IMR-90 (cell line): ENCODE data around the gene TSEN15. TPM values are rescaled to one million over a fixed set of nuclear protein-coding genes. Genes with fewer than 3 reads are reported as not detected.

ENCODE experiments used
- ATAC-seq: fragments of 200-7000 bp; cut with Tn5 transposase; 2 replicates; pipeline ENCODE4 v1.9.1; 2020; ENCODE audit warnings: low read depth, mild to moderate bottlenecking, moderate library complexity
- BruUV-seq: library from RNA; stranded (reverse); fragments of 400-500 nt; replicated peaks from 2 replicates; lab custom pipeline; 2021; lab: Mats Ljungman, UMichigan
- CTCF ChIA-PET: fragments of 300-600 bp; formaldehyde crosslinking; extraction: SDS; loops from one replicate; lab custom pipeline; 2021; ENCODE audit warnings: antibody characterized with exemption; lab: Yijun Ruan, JAX
- POLR2A ChIA-PET: fragments of 300-600 bp; sonication (Branson Sonifier 250); formaldehyde crosslinking; loops from one replicate; lab custom pipeline; 2022; ENCODE audit warnings: antibody characterized with exemption; ENCODE audit not compliant: unreplicated experiment; lab: Charles Lee
- DNase-seq: peaks from one replicate; pipeline ENCODE4 v3.0.0; 2013
- H2AFZ ChIP-seq: replicated peaks from 2 replicates; pipeline ENCODE3; 2013; ENCODE audit warnings: low read length, mild to moderate bottlenecking; ENCODE audit not compliant: poor library complexity
- H2AK5ac ChIP-seq: 2 replicates; pipeline ENCODE4 v1.6.1; 2013; ENCODE audit warnings: low read depth, low read length, inconsistent platforms
- H2AK9ac ChIP-seq: replicated peaks from 2 replicates; pipeline ENCODE3; 2013; ENCODE audit warnings: mild to moderate bottlenecking, low read depth, low read length, moderate library complexity; ENCODE audit not compliant: poor library complexity
- H2BK120ac ChIP-seq: 2 replicates; pipeline ENCODE4 v1.6.1; 2013; ENCODE audit warnings: low read depth, low read length, inconsistent platforms
- H2BK15ac ChIP-seq: 3 replicates; pipeline ENCODE4 v1.6.1; 2013; ENCODE audit warnings: low read depth, low read length, inconsistent platforms
- H2BK20ac ChIP-seq: 2 replicates; pipeline ENCODE4 v1.6.1; 2013; ENCODE audit warnings: low read depth, mild to moderate bottlenecking, inconsistent platforms, low read length, moderate library complexity
- H2BK5ac ChIP-seq: 2 replicates; pipeline ENCODE4 v1.6.1; 2013; ENCODE audit warnings: mild to moderate bottlenecking, low read depth, low read length, inconsistent platforms; ENCODE audit not compliant: poor library complexity, severe bottlenecking
- H3K14ac ChIP-seq: replicated peaks from 2 replicates; pipeline ENCODE4 v1.6.1; 2013; ENCODE audit warnings: low read depth, low read length, inconsistent platforms
- H3K18ac ChIP-seq: 2 replicates; pipeline ENCODE4 v1.6.1; 2013; ENCODE audit warnings: low read depth, low read length, control low read depth
- H3K23ac ChIP-seq: 2 replicates; pipeline ENCODE4 v1.6.1; 2013; ENCODE audit warnings: low read depth, low read length, inconsistent platforms
- H3K27ac ChIP-seq: 2 replicates; pipeline ENCODE4 v1.5.1; 2013; ENCODE audit warnings: mild to moderate bottlenecking, control low read depth, low read length; ENCODE audit not compliant: insufficient read depth
- H3K27me3 ChIP-seq: 2 replicates; pipeline ENCODE4 v1.6.1; 2013; ENCODE audit warnings: low read length; ENCODE audit not compliant: control insufficient read depth, insufficient read depth
- H3K36me3 ChIP-seq: 2 replicates; pipeline ENCODE4 v1.6.1; 2013; ENCODE audit warnings: low read length, mixed read lengths; ENCODE audit not compliant: control insufficient read depth, insufficient read depth
- H3K4ac ChIP-seq: 2 replicates; pipeline ENCODE4 v1.6.1; 2013; ENCODE audit warnings: low read depth, low read length, inconsistent platforms
- H3K4me1 ChIP-seq: 2 replicates; pipeline ENCODE4 v1.6.1; 2013; ENCODE audit warnings: low read length, mixed read lengths; ENCODE audit not compliant: control insufficient read depth, insufficient read depth
- H3K4me2 ChIP-seq: 2 replicates; pipeline ENCODE4 v1.6.1; 2013; ENCODE audit warnings: low read depth, mild to moderate bottlenecking, control low read depth, low read length, moderate library complexity
- H3K4me3 ChIP-seq: 2 replicates; pipeline ENCODE4 v1.5.1; 2013; ENCODE audit warnings: low read depth, mild to moderate bottlenecking, control low read depth, low read length, moderate library complexity; ENCODE audit not compliant: insufficient read depth
- H3K56ac ChIP-seq: 2 replicates; pipeline ENCODE4 v1.6.1; 2013; ENCODE audit warnings: low read length, inconsistent platforms; ENCODE audit not compliant: insufficient read depth; ENCODE audit errors: extremely low read depth
- H3K79me1 ChIP-seq, 2 experiments: 2 replicates each; pipeline ENCODE4 v1.6.1; 2013; ENCODE audit warnings: low read length in 2 of 2, inconsistent platforms in 1 of 2, low read depth in 1 of 2
- H3K9ac ChIP-seq: 2 replicates; pipeline ENCODE4 v1.6.1; 2013; ENCODE audit warnings: low read depth, low read length, control low read depth
- H3K9me1 ChIP-seq: 2 replicates; pipeline ENCODE4 v1.6.1; 2013; ENCODE audit warnings: low read length, inconsistent platforms; ENCODE audit not compliant: insufficient read depth
- H3K9me3 ChIP-seq: 2 replicates; pipeline ENCODE4 v1.6.1; 2013; ENCODE audit warnings: low read length; ENCODE audit not compliant: control insufficient read depth, insufficient read depth
- H4K20me1 ChIP-seq: 2 replicates; pipeline ENCODE4 v1.6.1; 2013; ENCODE audit warnings: low read length, inconsistent platforms; ENCODE audit not compliant: insufficient read depth
- H4K5ac ChIP-seq: 2 replicates; pipeline ENCODE4 v1.6.1; 2013; ENCODE audit warnings: mild to moderate bottlenecking, low read depth, low read length, control low read depth
- H4K8ac ChIP-seq, 2 experiments: 2 replicates each; pipeline ENCODE4 v1.6.1; 2013; ENCODE audit warnings: low read depth in 2 of 2, low read length in 2 of 2, control low read depth in 1 of 2, inconsistent platforms in 1 of 2
- H4K91ac ChIP-seq: 2 replicates; pipeline ENCODE4 v1.6.1; 2013; ENCODE audit warnings: low read depth, low read length, inconsistent platforms; ENCODE audit not compliant: insufficient read depth
- BHLHE40 ChIP-seq: fragments of 150-350 bp; IDR thresholded peaks from 2 replicates; pipeline ENCODE4 v1.6.1; 2016; ENCODE audit warnings: mild to moderate bottlenecking, low read depth, low read length
- CEBPB ChIP-seq: IDR thresholded peaks from 2 replicates; pipeline ENCODE4 v1.6.1; 2012; ENCODE audit warnings: low read depth, low read length, improper control_type of control experiment
- CHD1 ChIP-seq: IDR thresholded peaks from 2 replicates; pipeline ENCODE4 v1.6.1; 2012; ENCODE audit warnings: low read depth, low read length, improper control_type of control experiment
- CTCF ChIP-seq: conservative IDR thresholded peaks from 2 replicates; pipeline ENCODE4 v1.5.1; 2012; ENCODE audit warnings: mild to moderate bottlenecking, low read depth, low read length, improper control_type of control experiment
- ELK1 ChIP-seq: fragments of 150-350 bp; IDR thresholded peaks from 2 replicates; pipeline ENCODE4 v1.6.1; 2016; ENCODE audit warnings: low read depth, mild to moderate bottlenecking, low read length, moderate library complexity, borderline replicate concordance
- FOS ChIP-seq: fragments of 150-350 bp; IDR thresholded peaks from 2 replicates; pipeline ENCODE4 v1.6.1; 2016; ENCODE audit warnings: low read depth, low read length
- MAFK ChIP-seq: IDR thresholded peaks from 2 replicates; pipeline ENCODE4 v1.6.1; 2012; ENCODE audit warnings: low read depth, low read length, improper control_type of control experiment
- MAZ ChIP-seq: IDR thresholded peaks from 2 replicates; pipeline ENCODE4 v1.6.1; 2012; ENCODE audit warnings: low read depth, mild to moderate bottlenecking, low read length, improper control_type of control experiment, moderate library complexity, borderline replicate concordance
- MXI1 ChIP-seq: IDR thresholded peaks from 2 replicates; pipeline ENCODE4 v1.6.1; 2012; ENCODE audit warnings: low read depth, mild to moderate bottlenecking, low read length, moderate library complexity, borderline replicate concordance
- NFE2L2 ChIP-seq: fragments of 150-350 bp; IDR thresholded peaks from 2 replicates; pipeline ENCODE4 v1.6.1; 2016; ENCODE audit warnings: low read depth, mild to moderate bottlenecking, low read length
- POLR2A ChIP-seq: IDR thresholded peaks from 2 replicates; pipeline ENCODE4 v1.6.1; 2012; ENCODE audit warnings: mild to moderate bottlenecking, low read depth, low read length
- RAD21 ChIP-seq: IDR thresholded peaks from 2 replicates; pipeline ENCODE4 v1.6.1; 2012; ENCODE audit warnings: low read length, improper control_type of control experiment
- RCOR1 ChIP-seq: IDR thresholded peaks from 2 replicates; pipeline ENCODE4 v1.6.1; 2012; ENCODE audit warnings: mild to moderate bottlenecking, low read length, improper control_type of control experiment; ENCODE audit not compliant: insufficient replicate concordance
- RFX5 ChIP-seq: IDR thresholded peaks from 2 replicates; pipeline ENCODE4 v1.8.0; 2012; ENCODE audit warnings: low read depth, mild to moderate bottlenecking, low read length, moderate library complexity
- SMC3 ChIP-seq: fragments of 150-350 bp; IDR thresholded peaks from 2 replicates; pipeline ENCODE4 v1.6.1; 2016; ENCODE audit warnings: low read depth, mild to moderate bottlenecking, antibody characterized with exemption, low read length, moderate library complexity
- USF2 ChIP-seq: fragments of 150-350 bp; IDR thresholded peaks from 2 replicates; pipeline ENCODE4 v1.6.1; 2017; ENCODE audit warnings: mild to moderate bottlenecking, antibody characterized with exemption, low read length, low read depth
- WGBS, 2 experiments: methylation state at CpG; one replicate each; pipeline versions ENCODE4 v1.1.5 to v1.1.7; 2013; ENCODE audit warnings: missing lambda C conversion rate in 2 of 2; ENCODE audit not compliant: insufficient read length in 1 of 2; ENCODE audit errors: extremely low coverage in 2 of 2; 5-methylcytosine and 5-hydroxymethylcytosine counted together
- dilution Hi-C: fragments of 300-500 bp; cut with HindIII; formaldehyde crosslinking; loops from one replicate; pipeline ENCODE4 v1.14.3; 2018; ENCODE audit warnings: low sequenced_read_pairs; ENCODE audit not compliant: unreplicated experiment
- in situ Hi-C: fragments of 300-500 bp; cut with MboI; formaldehyde crosslinking; loops from 3 replicates; pipeline ENCODE4 v1.14.3; 2019; ENCODE audit warnings: low sequenced_read_pairs, inconsistent platforms, mixed read lengths
- intact Hi-C: fragments of 100-400 bp; cut with micrococcal nuclease; formaldehyde crosslinking; loops from 2 replicates; pipeline ENCODE4 v1.10.0; 2022
- polyA plus RNA-seq, 3 experiments: library from polyadenylated mRNA; depleted of rRNA; stranded (reverse); fragments of >200 nt; gene quantifications; 2 replicates each; pipeline ENCODE4 v1.2.3, GENCODE V29; 2012; ENCODE audit warnings: low replicate concordance in 1 of 3
- total RNA-seq: library from RNA; depleted of rRNA; stranded (reverse); fragments of >200 nt; gene quantifications from 2 replicates; pipeline ENCODE4 v1.2.3, GENCODE V29; 2012

TSEN15 gene
- total and polyA plus RNA-seq, 2 of the 4 experiments (the other 2 are of a cell fraction): 32.4 to 45.0 TPM

GRCh38 chr1:184049291-184049690 is 2.2 kb upstream of the TSEN15 start:
- no CpG with 5 or more reads among the region's 2 CpGs for WGBS, 2 experiments
- no peak for TF ChIP-seq FOS
- TF ChIP-seq USF2: no peak
- no peak for TF ChIP-seq ELK1
- TF ChIP-seq CHD1: no peak
- no peak for TF ChIP-seq RAD21
- TF ChIP-seq CTCF: no peak
- no peak for TF ChIP-seq NFE2L2
- no peak for TF ChIP-seq MXI1
- TF ChIP-seq CEBPB: no peak
- TF ChIP-seq SMC3: no peak
- TF ChIP-seq MAZ: no peak
- TF ChIP-seq BHLHE40: no peak
- TF ChIP-seq RCOR1: no peak
- no peak for TF ChIP-seq POLR2A
- TF ChIP-seq MAFK: no peak
- no peak for TF ChIP-seq RFX5
- H3K79me1 ChIP-seq: peaks cover 14 to 30% of the 10 kb centered on the region in 2 experiments
- H3K4me1 ChIP-seq: peaks cover 10% of the 10 kb centered on the region; the same call in 1 of the 2 replicates
- ATAC-seq: no peak
- ChIA-PET CTCF (no interaction called here), POLR2A (no interaction called here)
- no peak overlapping the region for H3K56ac ChIP-seq
- no peaks in the 10 kb centered on the region for H3K36me3 ChIP-seq
- H2BK5ac ChIP-seq: no peak overlapping the region
- BruUV-seq: no TSS peak
- intact Hi-C loops (no loop called here), in situ Hi-C loops (loop anchor here (10.0 kb wide), 1 partner anchor 404 kb away; no protein-coding TSS in a partner anchor), dilution Hi-C loops (no loop called here)
- no peak overlapping the region for H3K4me3 ChIP-seq
- no peak overlapping the region for H4K91ac ChIP-seq
- H2BK15ac ChIP-seq: no peak overlapping the region
- no peaks in the 10 kb centered on the region for H4K20me1 ChIP-seq
- H2BK20ac ChIP-seq: no peak overlapping the region
- H3K14ac ChIP-seq: no peak overlapping the region
- H3K9me1 ChIP-seq: no peaks in the 10 kb centered on the region
- H3K9ac ChIP-seq: no peak overlapping the region
- no peak overlapping the region for H2AK9ac ChIP-seq
- no peak overlapping the region for H3K23ac ChIP-seq
- no peak for DNase-seq
- H3K18ac ChIP-seq: no peak overlapping the region
- no peak overlapping the region for H3K27ac ChIP-seq
- H3K27me3 ChIP-seq: no peaks in the 10 kb centered on the region
- no peak overlapping the region for H3K4me2 ChIP-seq
- H2AFZ ChIP-seq: no peak overlapping the region
- H3K4ac ChIP-seq: no peak overlapping the region
- H2BK120ac ChIP-seq: no peak overlapping the region
- no peak overlapping the region for H4K5ac ChIP-seq
- H2AK5ac ChIP-seq: no peak overlapping the region
- no peak overlapping the region for H4K8ac ChIP-seq
- no peaks in the 10 kb centered on the region for H3K9me3 ChIP-seq
